Right lobe of liver (tissue), 6 donors: Measurements from ENCODE around the gene ZNRD2. TPM values are rescaled to one million over a fixed set of nuclear protein-coding genes. Genes with fewer than 3 reads are reported as not detected.

Experiments
- ATAC-seq, 4 donors: fragments of 200-7000 bp; cut with Tn5 transposase; one replicate each; pipeline ENCODE4 v1.9.1; 2020; ENCODE audit warnings: mild to moderate bottlenecking in 4 of 4, moderate library complexity in 4 of 4
- DNase-seq, 3 donors: peaks; one replicate each; pipeline ENCODE4 v3.0.0-alpha.2; 2020
- H3K27ac ChIP-seq, 3 donors: fragments of 200-600 bp; one replicate each; pipeline ENCODE4 v1.8.0; 2022
- H3K27me3 ChIP-seq, 2 donors: fragments of 200-600 bp; one replicate each; pipeline ENCODE4 v1.8.0; 2022
- H3K36me3 ChIP-seq, 4 donors: fragments of 200-600 bp; sonication (generic) in 1 of 4; one replicate each; pipeline versions ENCODE4 v1.5.1 to v1.8.0; 2017 to 2022; ENCODE audit warnings: control low read depth in 1 of 4
- H3K4me1 ChIP-seq, 4 donors: fragments of 200-600 bp; sonication (generic) in 1 of 4; one replicate each; pipeline versions ENCODE4 v1.5.1 to v1.8.0; 2017 to 2022; ENCODE audit warnings: control low read depth in 1 of 4
- H3K4me3 ChIP-seq, 3 donors: fragments of 200-600 bp; one replicate each; pipeline ENCODE4 v1.8.0; 2022
- H3K9me3 ChIP-seq, 4 donors: fragments of 200-600 bp; sonication (generic) in 1 of 4; one replicate each; pipeline versions ENCODE4 v1.5.1 to v1.8.0; 2017 to 2022; ENCODE audit warnings: control low read depth in 1 of 4
- CTCF ChIP-seq, 4 donors: fragments of 200-600 bp in 3 of 4; fragments of 450-650 bp in 1 of 4; IDR thresholded peaks; one replicate each; pipeline versions ENCODE4 v1.5.1 to v1.8.0; 2016 to 2022; ENCODE audit warnings: antibody characterized with exemption in 4 of 4, mild to moderate bottlenecking in 2 of 4
- POLR2A ChIP-seq: fragments of 450-650 bp; IDR thresholded peaks from one replicate; pipeline ENCODE4 v1.6.1; 2017; ENCODE audit warnings: antibody characterized with exemption, mild to moderate bottlenecking
- whole genome bisulfite sequencing: methylation state at CpG from one replicate; pipeline ENCODE4 v1.1.6; 2018; ENCODE audit warnings: low coverage, low lambda C conversion rate; ENCODE audit not compliant: insufficient coverage; ENCODE audit errors: missing lambda C conversion rate; 5-methylcytosine and 5-hydroxymethylcytosine counted together
- intact Hi-C, 2 donors: fragments of 100-400 bp; cut with DNase I; formaldehyde crosslinking; loops; one replicate each; pipeline versions ENCODE4 v1.11.2 to v1.14.1; 2022
- total RNA-seq, 6 experiments: library from RNA; depleted of rRNA in 2 of 6; stranded (reverse); fragments of >200 nt in 2 of 6; fragmentation: NEBNext Ultra II Directional in 3 of 6; extraction: Animal tissue kit (Norgen Biotek cat#: 25700) in 3 of 6; gene quantifications; one replicate each; pipeline versions ENCODE4 v1.1.0 to v1.2.4, GENCODE V29; 2016 to 2023
- donor health status: DM: no; HTN: yes; CAD: no.
- donor health status: DM: no; HTN: no; CAD: no.
- donor health status: DM: no; HTN: no; CAD: no.
- donor health status: DM: no; HTN: yes; CAD: no.
- donor health status: DM: no; HTN: yes; CAD: no.

Gene ZNRD2
- total RNA-seq, 6 experiments from 2014 or later: 11.6 to 43.2 (median 16.5) TPM

- TF ChIP-seq CTCF (IDR thresholded peaks at IDR 0.05): no peak
- TF ChIP-seq POLR2A: peak; percentile 62
- intact Hi-C loops: no loop called here
- Histone ChIP-seq H3K27me3 (no peaks in the 10 kb centered on the region), H3K27ac (peak within 1 kb of the TSS; percentile 79 to 94 (median 86)), H3K36me3 (peaks cover 0 to 8% (median 3%) of the 10 kb centered on the region in 4 donors), H3K4me1 (peaks cover 0 to 58% (median 20%) of the 10 kb centered on the region in 4 donors), H3K4me3 (peak within 1 kb of the TSS; percentile 99 to 100 (median 100)), H3K9me3 (no peaks in the 10 kb centered on the region)
- ATAC-seq (peak; percentile 79 to 91 (median 90)), DNase-seq (peak; percentile 87 to 88 (median 88))
- WGBS: 3% methylated on average over 33 of the region's 82 CpGs
Measured at GRCh38 chr11:65524741-65525545, 45.3 kb upstream of the ZNRD2 start, which contains the start of gene SCYL1. TSS of gene SCYL1 (plus strand) at chr11:65525083. CDS start at chr11:65525154, 71 bp downstream.

GRCh38 chr11:65525546-65526480 is 44.5 kb upstream of the ZNRD2 start:
- no peak for ATAC-seq
- Histone ChIP-seq H3K4me1 (peaks cover 0 to 64% (median 23%) of the 10 kb centered on the region in 4 donors), H3K27me3 (no peaks in the 10 kb centered on the region), H3K27ac (peak overlapping the region; percentile 79 to 94 (median 86)), H3K4me3 (peak overlapping the region; percentile 99 to 100 (median 100)), H3K36me3 (peaks cover 0 to 13% (median 5%) of the 10 kb centered on the region in 4 donors), H3K9me3 (no peaks in the 10 kb centered on the region)
- TF ChIP-seq CTCF (IDR thresholded peaks at IDR 0.05) (no peak), POLR2A (no peak)
- 23% methylated on average over 13 of the region's 31 CpGs for WGBS
- intact Hi-C loops: no loop called here
- peak in 1 of 3 donors; percentile 59 for DNase-seq

GRCh38 chr11:65526744-65527143 is 43.5 kb upstream of the ZNRD2 start:
- H3K27me3 ChIP-seq: no peaks in the 10 kb centered on the region
- intact Hi-C loops: no loop called here
- peaks cover 0 to 72% (median 25%) of the 10 kb centered on the region in 4 donors for H3K4me1 ChIP-seq
- no peak for TF ChIP-seq CTCF (IDR thresholded peaks at IDR 0.05)
- no peak overlapping the region for H3K27ac ChIP-seq
- WGBS: 60% methylated on average over 1 of the region's 8 CpGs
- peaks cover 0 to 20% (median 7%) of the 10 kb centered on the region in 4 donors for H3K36me3 ChIP-seq
- no peak for ATAC-seq
- H3K4me3 ChIP-seq: no peak overlapping the region
- H3K9me3 ChIP-seq: no peaks in the 10 kb centered on the region
- DNase-seq: peak in 1 of 3 donors; percentile 56

- Histone ChIP-seq H3K9me3 (no peaks in the 10 kb centered on the region), H3K27ac (no peak overlapping the region), H3K4me1 (peaks cover 0 to 64% (median 26%) of the 10 kb centered on the region in 4 donors), H3K36me3 (peaks cover 0 to 30% (median 14%) of the 10 kb centered on the region in 4 donors), H3K27me3 (no peaks in the 10 kb centered on the region), H3K4me3 (no peak overlapping the region)
- intact Hi-C loops: no loop called here
- no peak for TF ChIP-seq CTCF (IDR thresholded peaks at IDR 0.05)
- DNase-seq (no peak), ATAC-seq (no peak)
- 50% methylated on average over 2 of the region's 12 CpGs for WGBS
Measured at GRCh38 chr11:65528819-65529350, 41.4 kb upstream of the ZNRD2 start.
